Activated CD4-positive, alpha-beta T cell treated with anti-CD3 and anti-CD28 coated beads for 36 hours (primary cell): ENCODE results near the gene RRP1. TPM values are rescaled to one million over a fixed set of nuclear protein-coding genes. Genes with fewer than 3 reads are reported as not detected.
"Not testable (repeated sequence)": the region's sequence is repeated elsewhere in the genome, so short reads cannot be mapped to it uniquely, and the experiment has no call there.

ENCODE experiments used
- ATAC-seq: fragments of 200-7000 bp; cut with Tn5 transposase; one replicate; pipeline ENCODE4 v1.10.0; 2021; ENCODE audit warnings: mild to moderate bottlenecking, moderate library complexity
- CTCF ChIA-PET: fragments of 350-600 bp; sonication (Branson Sonifier 250); formaldehyde crosslinking; loops from one replicate; lab custom pipeline; 2021; ENCODE audit warnings: antibody characterized with exemption; lab: Charles Lee
- POLR2A ChIA-PET: fragments of 350-600 bp; sonication (Branson Sonifier 250); formaldehyde crosslinking; loops from one replicate; lab custom pipeline; 2021; ENCODE audit warnings: antibody characterized with exemption, inconsistent platforms; lab: Charles Lee
- DNase-seq: peaks from one replicate; pipeline ENCODE4 v3.0.0-alpha.2; 2020
- H3K27ac Mint-ChIP-seq: one replicate; pipeline ENCODE4 v1.8.0; 2021; ENCODE audit warnings: mixed read lengths
- H3K27me3 Mint-ChIP-seq: one replicate; pipeline ENCODE4 v1.8.0; 2021; ENCODE audit warnings: mixed read lengths
- H3K36me3 Mint-ChIP-seq: one replicate; pipeline ENCODE4 v1.8.0; 2021; ENCODE audit warnings: low read depth, mixed read lengths
- H3K4me1 Mint-ChIP-seq: one replicate; pipeline ENCODE4 v1.8.0; 2021; ENCODE audit warnings: mixed read lengths
- H3K4me3 Mint-ChIP-seq: one replicate; pipeline ENCODE4 v1.8.0; 2021; ENCODE audit warnings: mild to moderate bottlenecking, moderate library complexity, mixed read lengths
- H3K9me3 Mint-ChIP-seq: one replicate; pipeline ENCODE4 v1.8.0; 2021; ENCODE audit warnings: low read depth, mixed read lengths
- intact Hi-C, 2 experiments: fragments of 100-400 bp; cut with DNase I in 1 of 2; cut with micrococcal nuclease in 1 of 2; formaldehyde crosslinking; loops; one replicate each; pipeline versions ENCODE4 v1.14.2 to v1.15.1; 2022 to 2024; cut with DNase I, micrococcal nuclease
- total RNA-seq, 2 experiments: library from RNA; stranded (reverse); gene quantifications; one replicate each; pipeline ENCODE4 v1.2.3, GENCODE V29; 2021

The RRP1 gene
- total RNA-seq, 2 experiments from 2014 or later: 51.7 to 53.4 TPM

DNA sequence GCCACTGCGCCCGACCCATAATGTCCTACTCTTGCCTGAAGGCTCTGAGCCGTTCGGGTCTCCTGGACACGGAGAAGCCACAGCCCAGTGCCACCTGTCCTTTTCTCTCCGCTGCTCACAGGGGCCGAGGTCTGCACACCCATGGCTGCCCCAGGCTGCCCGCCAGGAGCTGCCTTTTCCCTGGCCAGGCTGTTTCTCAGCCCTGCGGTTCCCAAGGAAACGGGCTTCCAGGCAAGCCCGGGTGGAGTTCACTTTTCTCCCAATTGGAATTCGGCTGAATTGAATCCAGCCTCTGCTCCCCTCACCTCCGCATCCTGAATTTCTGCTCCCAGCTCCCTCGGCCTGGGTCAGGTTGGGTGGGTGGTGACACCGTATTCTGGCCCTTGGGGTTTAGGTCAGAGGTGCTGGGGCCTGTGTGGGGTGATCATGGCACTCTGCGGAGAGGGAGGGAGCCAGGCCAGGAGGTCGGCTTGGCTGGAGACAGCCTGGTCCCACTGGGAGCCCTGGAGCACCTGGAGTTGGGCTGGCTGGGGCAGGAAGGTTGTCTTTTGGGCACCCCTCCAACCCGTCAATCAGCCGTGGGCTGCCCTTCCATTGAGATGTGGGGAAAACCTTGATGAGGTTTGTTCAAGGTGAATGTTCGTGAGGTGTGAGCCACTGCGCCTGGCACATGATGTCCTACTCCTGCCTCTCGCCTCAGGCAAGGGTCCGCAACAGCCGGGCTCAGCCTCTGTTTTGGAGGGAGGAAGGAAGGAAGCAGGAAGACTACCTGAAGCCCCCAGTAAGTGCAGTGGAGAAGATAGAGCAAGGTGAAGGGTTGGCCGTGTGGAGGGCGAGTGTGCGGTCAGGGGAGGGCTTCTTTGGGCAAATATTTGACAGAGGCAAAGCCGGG is 25.1 kb downstream of the RRP1 start:
- Mint-ChIP-seq H3K27ac (no peak overlapping the region), H3K27me3 (no peaks in the 10 kb centered on the region), H3K4me3 (no peak overlapping the region), H3K36me3 (peaks cover 5% of the 10 kb centered on the region), H3K4me1 (peaks cover 7% of the 10 kb centered on the region), H3K9me3 (peaks cover 3% of the 10 kb centered on the region)
- intact Hi-C loops: loop anchor here (5.0 to 10.0 kb wide), 4 partner anchors 43 to 270 kb away; no protein-coding TSS in a partner anchor
- ATAC-seq (no peak), DNase-seq (no peak)
- POLR2A ChIA-PET: no interaction called here
- CTCF ChIA-PET: interaction anchor here (0.5 to 1.8 kb wide), 3 partner anchors 123 to 515 kb away, joined by 3 to 6 read pairs (median 6); no protein-coding TSS in a partner anchor

DNA sequence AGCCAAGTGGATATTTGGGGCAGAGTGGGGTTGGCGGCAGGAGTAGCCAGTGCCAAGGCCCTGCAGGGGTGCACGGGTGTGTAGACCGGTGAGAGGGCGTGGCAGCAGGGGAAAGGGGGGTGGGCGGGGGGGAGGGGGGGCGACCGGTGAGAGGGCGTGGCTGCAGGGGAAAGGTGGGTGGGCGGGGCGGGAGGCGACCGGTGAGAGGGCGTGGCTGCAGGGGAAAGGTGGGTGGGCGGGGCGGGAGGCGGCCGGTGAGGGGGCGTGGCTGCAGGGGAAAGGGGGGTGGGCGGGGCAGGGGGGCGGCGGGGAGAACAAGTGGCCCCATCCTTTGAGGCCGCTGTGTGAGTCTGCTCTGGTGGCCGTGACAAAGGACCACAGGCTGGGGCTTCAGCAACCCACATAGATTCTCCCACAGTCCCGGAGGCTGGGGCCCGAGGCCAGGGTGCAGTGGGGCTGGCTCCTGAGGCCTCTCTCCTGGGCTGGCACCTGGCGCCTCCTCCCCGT is 25.8 kb downstream of the RRP1 start:
- peaks cover 7% of the 10 kb centered on the region for H3K4me1 Mint-ChIP-seq
- no peak overlapping the region for H3K4me3 Mint-ChIP-seq
- DNase-seq: peak; percentile 41
- H3K9me3 Mint-ChIP-seq: peaks cover 3% of the 10 kb centered on the region
- intact Hi-C loops: loop anchor here in 1 of 2 experiments (10.0 kb wide), 1 partner anchor 270 kb away; no protein-coding TSS in a partner anchor
- CTCF ChIA-PET: no interaction called here
- ATAC-seq: no peak
- POLR2A ChIA-PET: no interaction called here
- H3K27ac Mint-ChIP-seq: no peak overlapping the region
- H3K36me3 Mint-ChIP-seq: peaks cover 5% of the 10 kb centered on the region
- H3K27me3 Mint-ChIP-seq: no peaks in the 10 kb centered on the region

DNA sequence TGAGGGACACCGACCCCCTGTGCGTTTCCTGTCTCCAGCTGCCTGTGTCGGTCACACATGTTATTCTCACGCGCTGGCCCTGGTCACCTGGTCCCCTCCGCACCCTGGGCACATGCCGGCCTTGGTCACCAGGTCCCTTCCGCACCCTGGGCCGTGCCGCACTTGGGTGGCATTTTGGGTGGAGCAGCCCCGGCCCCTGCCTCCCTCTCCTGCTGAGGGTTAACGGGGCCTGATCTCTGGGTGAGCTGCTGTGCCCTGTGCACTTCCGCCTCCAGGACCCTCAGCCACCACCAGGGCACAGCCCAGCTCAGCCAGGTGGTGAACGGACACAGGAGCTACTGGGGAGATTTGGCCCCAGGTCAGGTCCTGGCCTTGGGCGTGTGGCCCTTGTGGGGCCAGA is 26.6 kb downstream of the RRP1 start:
- Mint-ChIP-seq H3K9me3 (peaks cover 3% of the 10 kb centered on the region), H3K36me3 (peaks cover 5% of the 10 kb centered on the region), H3K4me1 (peaks cover 4% of the 10 kb centered on the region), H3K27ac (no peak overlapping the region), H3K4me3 (no peak overlapping the region), H3K27me3 (no peaks in the 10 kb centered on the region)
- intact Hi-C loops: loop anchor here in 1 of 2 experiments (10.0 kb wide), 1 partner anchor 269 kb away; no protein-coding TSS in a partner anchor
- POLR2A ChIA-PET: no interaction called here
- ATAC-seq (no peak), DNase-seq (no peak)
- CTCF ChIA-PET: interaction anchor here (0.6 kb wide), 1 partner anchor 1323 kb away, joined by 4 read pairs; no protein-coding TSS in a partner anchor

DNA sequence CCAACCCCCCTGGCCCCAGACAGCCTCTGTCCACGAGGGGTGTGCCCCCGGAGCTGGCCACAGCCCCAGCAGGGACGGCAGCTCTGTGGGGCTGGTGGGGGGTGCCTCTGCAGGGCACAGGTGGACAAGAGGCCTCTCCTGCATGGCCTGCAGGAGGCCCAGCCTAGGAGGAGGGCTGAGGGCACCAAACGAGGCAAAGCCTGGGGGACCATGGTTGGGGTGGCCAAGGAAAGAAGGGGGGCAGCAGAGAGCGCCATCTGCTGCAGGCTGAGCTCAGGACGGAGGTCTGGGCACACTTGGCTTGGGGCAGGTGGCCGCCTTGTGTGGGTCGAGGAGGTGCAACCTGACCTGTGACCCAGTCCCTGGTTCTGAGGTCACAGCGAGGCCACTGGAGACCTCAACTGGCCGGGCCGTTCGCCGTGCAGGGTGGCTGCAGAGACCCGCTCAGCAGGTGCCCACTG is 27.3 kb downstream of the RRP1 start:
- peaks cover 3% of the 10 kb centered on the region for H3K9me3 Mint-ChIP-seq
- H3K27ac Mint-ChIP-seq: no peak overlapping the region
- H3K4me1 Mint-ChIP-seq: peaks cover 4% of the 10 kb centered on the region
- no peak for DNase-seq
- no peak overlapping the region for H3K4me3 Mint-ChIP-seq
- ChIA-PET POLR2A (no interaction called here), CTCF (interaction anchor here (0.6 kb wide), 1 partner anchor 1322 kb away, joined by 4 read pairs; no protein-coding TSS in a partner anchor)
- ATAC-seq: no peak
- peaks cover 5% of the 10 kb centered on the region for H3K36me3 Mint-ChIP-seq
- H3K27me3 Mint-ChIP-seq: no peaks in the 10 kb centered on the region
- intact Hi-C loops: loop anchor here in 1 of 2 experiments (10.0 kb wide), 1 partner anchor 268 kb away; no protein-coding TSS in a partner anchor

DNA sequence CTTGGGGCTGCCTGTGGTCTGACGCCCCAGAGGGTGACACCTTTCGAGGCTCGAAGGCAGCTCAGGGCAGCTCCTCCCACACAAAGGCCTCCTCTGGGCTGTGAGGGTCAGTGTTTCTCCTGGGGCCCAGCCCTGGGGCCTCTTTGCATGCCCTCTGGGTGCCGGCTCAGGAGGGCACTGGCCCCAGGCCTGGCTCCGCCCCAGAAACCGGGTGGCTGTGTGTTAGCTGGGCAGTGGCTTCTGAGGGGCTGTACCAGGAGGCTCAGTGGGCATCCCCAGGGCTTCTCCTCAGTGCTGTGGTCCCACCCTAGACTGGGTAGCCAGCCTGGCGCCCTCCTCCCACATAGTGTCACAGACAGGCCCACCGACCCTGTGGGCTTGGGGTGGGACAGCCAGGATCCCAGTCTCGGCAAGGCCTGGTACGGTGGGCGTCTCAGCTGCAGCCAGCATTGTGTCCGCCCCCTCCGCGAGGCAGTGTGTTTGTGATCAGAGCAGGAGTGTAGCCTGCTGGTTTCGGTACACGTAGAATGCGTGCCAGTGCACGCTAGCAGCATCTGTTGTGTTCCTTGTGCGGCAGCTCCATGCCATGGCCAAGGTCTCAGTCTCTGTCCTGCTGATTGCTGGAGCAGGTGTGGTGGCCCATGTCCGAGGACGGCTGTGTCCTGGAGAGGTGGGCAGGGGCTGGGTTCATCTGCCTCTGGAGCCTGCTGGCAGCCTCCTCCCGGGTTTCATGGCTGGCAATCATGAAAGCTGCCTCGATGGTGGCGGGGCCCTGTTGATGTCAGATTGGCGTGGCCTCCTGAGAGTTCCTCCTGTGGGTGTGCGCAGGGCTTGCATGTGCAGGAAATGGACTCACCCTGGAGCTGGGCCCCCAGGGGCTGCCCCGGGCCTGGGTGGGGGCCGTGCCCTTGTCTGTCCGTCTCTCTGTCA is 28.0 kb downstream of the RRP1 start:
- ATAC-seq: no peak
- POLR2A ChIA-PET: interaction anchor here (0.9 kb wide), 1 partner anchor 8 kb away, joined by 4 read pairs; no protein-coding TSS in a partner anchor

DNA sequence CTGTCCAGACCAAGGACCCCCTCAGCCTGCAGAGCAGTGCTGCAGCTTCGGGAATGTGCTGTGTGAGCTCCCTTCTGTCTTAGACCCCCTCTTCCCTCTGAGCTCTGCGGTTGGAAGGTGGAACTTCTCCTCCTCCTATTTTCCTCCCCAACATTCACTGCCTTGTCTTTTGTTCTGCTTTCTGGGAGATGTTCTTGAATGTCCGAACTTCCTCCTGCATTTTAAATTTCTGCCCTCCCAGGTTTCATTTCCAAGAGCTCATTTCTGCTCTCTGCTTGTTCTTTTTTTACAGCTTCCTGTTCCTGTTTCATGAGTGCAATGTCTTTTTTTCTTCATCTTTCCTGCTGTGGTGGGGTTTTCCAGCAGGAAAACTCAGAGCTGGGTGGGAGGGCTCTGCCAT is 29.3 kb downstream of the RRP1 start:
- no peak for ATAC-seq
- no peak overlapping the region for H3K27ac Mint-ChIP-seq
- intact Hi-C loops: loop anchor here in 1 of 2 experiments (10.0 kb wide), 1 partner anchor 266 kb away; no protein-coding TSS in a partner anchor
- H3K36me3 Mint-ChIP-seq: peaks cover 4% of the 10 kb centered on the region
- no peak overlapping the region for H3K4me3 Mint-ChIP-seq
- H3K4me1 Mint-ChIP-seq: peaks cover 4% of the 10 kb centered on the region
- ChIA-PET POLR2A (no interaction called here), CTCF (interaction anchor here (0.6 to 1.0 kb wide), 3 partner anchors 10 to 157 kb away, joined by 3 to 4 read pairs (median 4); no protein-coding TSS in a partner anchor)
- DNase-seq: no peak
- no peaks in the 10 kb centered on the region for H3K27me3 Mint-ChIP-seq
- peaks cover 3% of the 10 kb centered on the region for H3K9me3 Mint-ChIP-seq

More for the DNA sequence above, 28.0 kb downstream of the RRP1 start:
- peaks cover 4% of the 10 kb centered on the region for H3K4me1 Mint-ChIP-seq
- H3K27ac Mint-ChIP-seq: no peak overlapping the region
- intact Hi-C loops: loop anchor here in 1 of 2 experiments (10.0 kb wide), 1 partner anchor 267 kb away; no protein-coding TSS in a partner anchor
- H3K9me3 Mint-ChIP-seq: peaks cover 3% of the 10 kb centered on the region
- DNase-seq: no peak
- peaks cover 5% of the 10 kb centered on the region for H3K36me3 Mint-ChIP-seq
- no peaks in the 10 kb centered on the region for H3K27me3 Mint-ChIP-seq
- CTCF ChIA-PET: no interaction called here
- H3K4me3 Mint-ChIP-seq: no peak overlapping the region

DNA sequence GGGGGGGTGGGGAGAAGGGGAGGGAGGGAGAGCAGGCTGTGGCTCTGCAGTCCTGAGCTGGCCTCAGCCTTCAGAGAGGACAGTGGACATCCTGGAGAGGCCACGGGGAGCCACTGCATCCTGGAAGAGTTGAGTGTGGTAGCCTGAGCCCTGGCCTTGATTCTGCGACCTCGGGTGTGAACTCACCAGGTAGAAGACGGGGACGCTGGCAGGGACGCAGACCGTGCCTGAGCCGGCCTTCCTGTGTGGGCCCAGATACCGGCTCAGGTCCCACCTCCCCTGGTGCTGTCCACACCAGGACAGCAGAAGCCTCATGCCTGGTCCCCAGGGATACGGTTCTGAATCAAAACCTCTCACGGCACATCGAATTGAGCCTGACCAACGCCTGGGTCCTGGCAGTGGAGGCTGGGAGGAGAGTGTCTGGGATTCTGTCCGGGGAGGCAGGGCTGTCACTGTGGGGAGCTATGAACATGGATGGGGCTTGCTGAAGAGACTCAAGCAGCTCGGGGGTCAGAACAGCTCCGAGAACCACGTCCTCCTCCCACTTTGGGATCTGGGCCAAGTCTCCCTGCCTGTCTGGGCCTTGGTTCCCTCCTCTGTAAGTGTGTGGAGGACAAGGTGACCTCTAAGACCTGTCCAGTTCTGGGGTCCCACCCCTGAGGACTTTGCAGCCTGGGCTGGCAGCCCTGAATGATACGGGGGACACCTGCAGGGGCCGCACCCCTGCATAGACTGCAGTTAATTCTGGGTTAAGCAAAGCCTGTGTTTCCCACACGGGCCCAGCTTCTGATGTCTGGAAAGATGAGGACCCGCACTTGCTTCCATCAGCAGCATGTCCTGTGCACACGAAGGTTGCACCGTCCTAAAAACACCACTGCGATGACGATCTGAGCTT is 30.4 kb downstream of the RRP1 start:
- H3K9me3 Mint-ChIP-seq: peaks cover 3% of the 10 kb centered on the region
- peaks cover 4% of the 10 kb centered on the region for H3K36me3 Mint-ChIP-seq
- H3K27me3 Mint-ChIP-seq: no peaks in the 10 kb centered on the region
- H3K4me3 Mint-ChIP-seq: no peak overlapping the region
- CTCF ChIA-PET: interaction anchor here (0.6 to 1.0 kb wide), 2 partner anchors 60 to 156 kb away, joined by 3 to 4 read pairs; no protein-coding TSS in a partner anchor
- DNase-seq (no peak), ATAC-seq (no peak)
- H3K27ac Mint-ChIP-seq: no peak overlapping the region
- intact Hi-C loops: loop anchor here in 1 of 2 experiments (10.0 kb wide), 1 partner anchor 265 kb away; no protein-coding TSS in a partner anchor
- POLR2A ChIA-PET: no interaction called here
- peaks cover 7% of the 10 kb centered on the region for H3K4me1 Mint-ChIP-seq

DNA sequence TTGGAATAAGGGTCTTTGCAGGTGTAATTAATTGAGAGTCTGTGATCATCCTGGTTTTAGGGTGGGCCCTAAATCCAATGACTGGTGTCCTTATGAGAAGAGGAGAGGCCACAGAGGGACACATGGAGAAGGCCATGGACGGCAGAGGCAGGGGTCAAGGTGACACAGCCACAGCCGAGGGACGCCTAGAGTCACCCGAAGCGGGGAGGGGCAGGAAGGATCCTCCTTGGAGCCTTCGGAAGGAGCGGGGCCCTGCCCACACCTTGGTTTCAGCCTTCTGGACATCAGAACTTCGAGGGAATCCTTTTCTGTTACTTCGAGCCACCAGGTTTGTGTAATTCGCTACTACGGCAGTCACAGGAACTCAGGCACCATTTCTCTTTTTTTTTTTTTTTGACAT is 31.1 kb downstream of the RRP1 start:
- Mint-ChIP-seq H3K9me3 (peaks cover 3% of the 10 kb centered on the region), H3K27me3 (no peaks in the 10 kb centered on the region), H3K4me1 (peaks cover 5% of the 10 kb centered on the region), H3K4me3 (no peak overlapping the region), H3K36me3 (peaks cover 4% of the 10 kb centered on the region), H3K27ac (no peak overlapping the region)
- no peak for DNase-seq
- ATAC-seq: no peak
- ChIA-PET CTCF (no interaction called here), POLR2A (no interaction called here)
- intact Hi-C loops: no loop called here

DNA sequence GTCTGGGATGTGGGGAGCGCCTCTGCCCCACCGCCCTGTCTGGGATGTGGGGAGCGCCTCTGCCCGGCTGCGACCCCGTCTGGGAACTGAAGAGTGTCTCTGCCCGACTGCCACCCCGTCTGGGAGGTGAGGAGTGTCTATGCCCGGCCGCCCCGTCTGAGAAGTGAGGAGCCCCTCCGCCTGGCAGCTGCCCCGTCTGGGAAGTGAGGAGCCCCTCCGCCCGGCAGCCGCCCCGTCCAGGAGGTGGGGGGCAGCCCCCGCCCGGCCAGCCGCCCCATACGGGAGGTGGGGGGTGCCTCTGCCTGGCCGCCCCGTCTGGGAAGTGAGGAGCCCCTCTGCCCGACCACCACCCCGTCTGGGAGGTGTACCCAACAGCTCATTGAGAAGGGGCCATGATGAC is 32.8 kb downstream of the RRP1 start:
- H3K4me3 Mint-ChIP-seq, intact Hi-C loops, ATAC-seq, H3K27ac Mint-ChIP-seq, H3K4me1 Mint-ChIP-seq, H3K27me3 Mint-ChIP-seq, H3K36me3 Mint-ChIP-seq, H3K9me3 Mint-ChIP-seq, POLR2A ChIA-PET, CTCF ChIA-PET, DNase-seq: not testable (repeated sequence)

DNA sequence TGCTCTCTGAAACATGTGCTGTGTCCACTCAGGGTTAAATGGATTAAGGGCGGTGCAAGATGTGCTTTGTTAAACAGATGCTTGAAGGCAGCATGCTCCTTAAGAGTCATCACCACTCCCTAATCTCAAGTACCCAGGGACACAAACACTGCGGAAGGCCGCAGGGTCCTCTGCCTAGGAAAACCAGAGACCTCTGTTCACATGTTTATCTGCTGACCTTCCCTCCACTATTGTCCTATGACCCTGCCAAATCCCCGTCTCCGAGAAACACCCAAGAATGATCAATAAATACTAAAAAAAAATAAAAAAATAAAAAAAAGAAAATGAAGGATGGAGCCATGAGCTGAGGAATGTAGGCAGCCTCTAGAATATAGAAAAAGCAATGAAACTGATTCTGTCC is 33.4 kb downstream of the RRP1 start:
- H3K9me3 Mint-ChIP-seq, intact Hi-C loops, DNase-seq, H3K4me3 Mint-ChIP-seq, H3K27ac Mint-ChIP-seq, H3K4me1 Mint-ChIP-seq, H3K27me3 Mint-ChIP-seq, ATAC-seq, CTCF ChIA-PET, H3K36me3 Mint-ChIP-seq: not testable (repeated sequence)
- POLR2A ChIA-PET: interaction anchor here (1.1 kb wide), 1 partner anchor 9 kb away, joined by 4 read pairs; no protein-coding TSS in a partner anchor
